ENCODE results near the gene PRRG1. TPM values are rescaled to one million over a fixed set of nuclear protein-coding genes. Genes with fewer than 3 reads are reported as not detected.

The PRRG1 gene
- total and polyA plus RNA-seq, 12 donors, result 3.0 to 15.9 (median 10.7) TPM

DNA sequence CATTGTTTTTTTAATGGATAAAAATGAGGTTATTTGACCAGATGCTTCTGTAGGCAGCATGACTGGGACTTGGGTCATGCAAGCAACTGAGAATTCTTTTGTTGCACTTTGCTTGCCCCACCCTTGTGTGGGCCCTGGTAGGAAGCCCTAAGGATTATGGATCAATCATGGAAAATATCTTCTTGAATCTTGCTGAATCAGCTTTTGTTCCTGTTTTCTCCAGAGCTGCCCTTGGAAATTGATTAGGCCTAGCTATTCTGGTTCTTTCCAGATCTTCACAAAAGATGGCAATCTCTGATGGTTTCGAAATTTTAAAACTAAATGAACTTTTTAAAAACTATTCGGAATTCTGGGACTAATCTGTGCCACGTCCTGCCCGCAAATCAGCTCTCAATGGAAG is 58.6 kb downstream of the PRRG1 start:
- intact Hi-C loops (cut with DNase I), result no loop called here
- ATAC-seq, result no peak
- no peak for DNase-seq
- TF ChIP-seq, protein P1, sequence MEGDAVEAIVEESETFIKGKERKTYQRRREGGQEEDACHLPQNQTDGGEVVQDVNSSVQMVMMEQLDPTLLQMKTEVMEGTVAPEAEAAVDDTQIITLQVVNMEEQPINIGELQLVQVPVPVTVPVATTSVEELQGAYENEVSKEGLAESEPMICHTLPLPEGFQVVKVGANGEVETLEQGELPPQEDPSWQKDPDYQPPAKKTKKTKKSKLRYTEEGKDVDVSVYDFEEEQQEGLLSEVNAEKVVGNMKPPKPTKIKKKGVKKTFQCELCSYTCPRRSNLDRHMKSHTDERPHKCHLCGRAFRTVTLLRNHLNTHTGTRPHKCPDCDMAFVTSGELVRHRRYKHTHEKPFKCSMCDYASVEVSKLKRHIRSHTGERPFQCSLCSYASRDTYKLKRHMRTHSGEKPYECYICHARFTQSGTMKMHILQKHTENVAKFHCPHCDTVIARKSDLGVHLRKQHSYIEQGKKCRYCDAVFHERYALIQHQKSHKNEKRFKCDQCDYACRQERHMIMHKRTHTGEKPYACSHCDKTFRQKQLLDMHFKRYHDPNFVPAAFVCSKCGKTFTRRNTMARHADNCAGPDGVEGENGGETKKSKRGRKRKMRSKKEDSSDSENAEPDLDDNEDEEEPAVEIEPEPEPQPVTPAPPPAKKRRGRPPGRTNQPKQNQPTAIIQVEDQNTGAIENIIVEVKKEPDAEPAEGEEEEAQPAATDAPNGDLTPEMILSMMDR (IDR thresholded peaks at IDR 0.05), result no peak
- H3K4me1 ChIP-seq, result peaks cover 0 to 19% (median 6%) of the 10 kb centered on the region in 9 donors
- 96 to 97% methylated on average over 4 of the region's 4 CpGs for WGBS, 2 donors
- H3K27me3 ChIP-seq, result peaks cover 0 to 6% (median 0%) of the 10 kb centered on the region in 7 donors
- H3K27ac ChIP-seq, result no peak overlapping the region
- H3K9me3 ChIP-seq, result no peaks in the 10 kb centered on the region
- no peak overlapping the region for H3K4me3 ChIP-seq
- no peaks in the 10 kb centered on the region for H3K36me3 ChIP-seq

DNA sequence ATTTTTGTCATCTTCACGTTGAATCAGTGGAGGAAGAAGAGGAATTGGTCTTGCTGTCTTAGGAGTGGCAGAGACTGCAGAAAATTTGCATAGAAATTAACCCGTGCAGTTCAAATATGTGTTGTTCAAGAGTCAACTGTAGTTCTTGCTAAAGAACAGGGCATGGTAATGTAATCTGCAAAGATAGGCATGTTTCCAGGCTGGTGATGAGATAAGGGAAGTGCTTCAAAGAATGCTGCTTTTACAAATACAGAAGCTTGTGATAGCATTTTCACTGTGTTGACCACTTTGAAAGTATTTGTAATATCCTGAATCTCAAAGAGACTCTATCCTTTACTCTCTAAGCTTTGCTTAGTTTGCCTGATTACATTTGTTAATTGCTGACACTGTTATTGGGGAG is 60.1 kb downstream of the PRRG1 start:
- ATAC-seq (no peak), DNase-seq (no peak)
- Histone ChIP-seq H3K36me3 (no peaks in the 10 kb centered on the region), H3K4me3 (no peak overlapping the region), H3K27me3 (peaks cover 0 to 6% (median 0%) of the 10 kb centered on the region in 7 donors), H3K9me3 (no peaks in the 10 kb centered on the region), H3K4me1 (peaks cover 0 to 19% (median 6%) of the 10 kb centered on the region in 9 donors), H3K27ac (no peak overlapping the region)
- TF ChIP-seq, protein P1 (IDR thresholded peaks at IDR 0.05), result no peak
- WGBS, 2 donors, result 28 to 33% methylated on average over 2 of the region's 2 CpGs
- intact Hi-C loops (cut with DNase I), result no loop called here

DNA sequence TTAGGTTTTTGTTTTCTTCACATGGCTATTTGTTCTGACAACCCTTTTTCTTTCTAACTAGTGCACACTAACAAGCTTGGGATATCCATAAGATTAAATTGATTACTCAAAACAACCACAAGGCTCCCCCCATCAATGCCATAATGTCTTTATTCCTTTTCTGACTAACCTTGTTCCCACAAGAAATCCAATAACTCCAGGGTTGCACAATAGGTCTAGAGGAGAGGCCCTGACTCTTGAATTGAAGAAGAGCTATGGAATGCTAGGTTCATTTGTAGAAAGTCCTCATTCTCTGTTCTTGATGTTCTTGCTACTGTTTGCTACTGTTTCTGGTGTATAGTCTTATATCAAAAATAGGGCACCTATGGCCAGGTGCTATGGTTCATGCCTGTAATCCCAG is 71.0 kb downstream of the PRRG1 start:
- no peak overlapping the region for H3K27ac ChIP-seq
- DNase-seq (no peak), ATAC-seq (no peak)
- no peaks in the 10 kb centered on the region for H3K4me1 ChIP-seq
- TF ChIP-seq, protein P1 (IDR thresholded peaks at IDR 0.05), result no peak
- peaks cover 0 to 6% (median 0%) of the 10 kb centered on the region in 7 donors for H3K27me3 ChIP-seq
- intact Hi-C loops (cut with DNase I), result loop anchor here in 1 of 10 donors (10.0 kb wide), 1 partner anchor 65 kb away; no protein-coding TSS in a partner anchor
- H3K4me3 ChIP-seq, result no peak overlapping the region
- H3K36me3 ChIP-seq, result no peaks in the 10 kb centered on the region
- no peaks in the 10 kb centered on the region for H3K9me3 ChIP-seq

DNA sequence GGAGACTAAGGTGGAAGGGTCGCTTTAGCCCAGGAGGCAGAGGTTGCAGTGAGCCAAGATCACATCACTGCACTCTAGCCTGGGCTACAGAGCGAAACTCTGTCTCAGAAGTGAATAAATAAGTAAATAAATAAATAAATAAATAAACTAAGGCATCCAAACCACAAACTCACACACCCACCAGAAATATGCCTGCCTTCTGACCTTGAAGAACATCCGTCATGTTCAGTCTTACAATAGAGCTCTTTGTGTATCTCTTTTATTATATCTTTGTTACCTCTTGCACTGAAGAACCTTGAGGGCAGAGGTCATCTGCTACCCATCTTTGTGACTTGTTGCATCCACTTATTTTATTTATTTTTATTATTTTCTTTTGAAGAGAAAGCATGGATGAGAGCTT is 71.6 kb downstream of the PRRG1 start:
- WGBS, 2 donors, result 99 to 100% methylated on average over 3 of the region's 3 CpGs
- TF ChIP-seq, protein P1 (IDR thresholded peaks at IDR 0.05), result no peak
- no peak overlapping the region for H3K4me3 ChIP-seq
- peaks cover 0 to 2% (median 0%) of the 10 kb centered on the region in 9 donors for H3K4me1 ChIP-seq
- no peak overlapping the region for H3K27ac ChIP-seq
- ATAC-seq (no peak), DNase-seq (no peak)
- no peaks in the 10 kb centered on the region for H3K9me3 ChIP-seq
- H3K36me3 ChIP-seq, result no peaks in the 10 kb centered on the region
- H3K27me3 ChIP-seq, result peaks cover 0 to 6% (median 0%) of the 10 kb centered on the region in 7 donors
- intact Hi-C loops (cut with DNase I), result loop anchor here in 1 of 10 donors (10.0 kb wide), 1 partner anchor 66 kb away; no protein-coding TSS in a partner anchor

All from heart right ventricle (tissue), 16 donors.